Adrenal gland (tissue), 5 donors: ENCODE data around the gene GRM4.

Source experiments
- POLR2A ChIP-seq, 2 donors: fragments of 450-650 bp; IDR thresholded peaks; one replicate each; pipeline ENCODE4 v1.6.1; 2017; ENCODE audit warnings: antibody characterized with exemption in 2 of 2, mild to moderate bottlenecking in 2 of 2, moderate library complexity in 1 of 2
- TF ChIP-seq, protein P1 (sequence below), 6 experiments: fragments of 450-650 bp in 4 of 6; fragments of 200-600 bp in 2 of 6; sonication (generic) in 1 of 6; IDR thresholded peaks; 1 replicate in 5 of 6; 2 replicates in 1 of 6; pipeline versions ENCODE4 v1.5.1 to v1.8.0; 2016 to 2021; ENCODE audit warnings: antibody characterized with exemption in 6 of 6, mild to moderate bottlenecking in 2 of 6, moderate library complexity in 1 of 6
- donor health status: DM: no; HTN: no; CAD: no.

DNA sequence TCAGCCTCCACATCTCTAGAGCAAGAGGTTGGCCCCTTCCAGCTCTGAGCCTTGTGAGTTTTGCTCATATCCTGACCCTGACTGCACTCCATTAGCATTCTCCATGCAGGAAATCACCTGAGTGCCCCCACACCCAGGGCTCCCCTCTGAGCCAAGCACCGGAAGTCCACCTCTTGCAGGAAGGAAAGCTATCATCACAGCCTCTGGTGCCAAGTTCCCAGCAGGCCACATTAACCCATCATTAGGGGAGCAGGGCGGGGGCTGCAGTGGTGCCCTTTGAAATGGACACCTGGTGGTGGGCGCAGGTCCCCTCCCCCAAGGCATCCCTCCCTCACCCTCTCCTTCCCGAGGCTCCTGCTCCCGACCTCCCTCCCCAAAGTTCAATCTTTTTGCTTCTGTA is 16.1 kb downstream of the GRM4 start:
- TF ChIP-seq, protein P1, sequence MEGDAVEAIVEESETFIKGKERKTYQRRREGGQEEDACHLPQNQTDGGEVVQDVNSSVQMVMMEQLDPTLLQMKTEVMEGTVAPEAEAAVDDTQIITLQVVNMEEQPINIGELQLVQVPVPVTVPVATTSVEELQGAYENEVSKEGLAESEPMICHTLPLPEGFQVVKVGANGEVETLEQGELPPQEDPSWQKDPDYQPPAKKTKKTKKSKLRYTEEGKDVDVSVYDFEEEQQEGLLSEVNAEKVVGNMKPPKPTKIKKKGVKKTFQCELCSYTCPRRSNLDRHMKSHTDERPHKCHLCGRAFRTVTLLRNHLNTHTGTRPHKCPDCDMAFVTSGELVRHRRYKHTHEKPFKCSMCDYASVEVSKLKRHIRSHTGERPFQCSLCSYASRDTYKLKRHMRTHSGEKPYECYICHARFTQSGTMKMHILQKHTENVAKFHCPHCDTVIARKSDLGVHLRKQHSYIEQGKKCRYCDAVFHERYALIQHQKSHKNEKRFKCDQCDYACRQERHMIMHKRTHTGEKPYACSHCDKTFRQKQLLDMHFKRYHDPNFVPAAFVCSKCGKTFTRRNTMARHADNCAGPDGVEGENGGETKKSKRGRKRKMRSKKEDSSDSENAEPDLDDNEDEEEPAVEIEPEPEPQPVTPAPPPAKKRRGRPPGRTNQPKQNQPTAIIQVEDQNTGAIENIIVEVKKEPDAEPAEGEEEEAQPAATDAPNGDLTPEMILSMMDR (IDR thresholded peaks at IDR 0.05): no peak
- TF ChIP-seq POLR2A (IDR thresholded peaks at IDR 0.05): no peak
